ENCODE data around the gene SYTL2.

SYTL2 gene

DNA sequence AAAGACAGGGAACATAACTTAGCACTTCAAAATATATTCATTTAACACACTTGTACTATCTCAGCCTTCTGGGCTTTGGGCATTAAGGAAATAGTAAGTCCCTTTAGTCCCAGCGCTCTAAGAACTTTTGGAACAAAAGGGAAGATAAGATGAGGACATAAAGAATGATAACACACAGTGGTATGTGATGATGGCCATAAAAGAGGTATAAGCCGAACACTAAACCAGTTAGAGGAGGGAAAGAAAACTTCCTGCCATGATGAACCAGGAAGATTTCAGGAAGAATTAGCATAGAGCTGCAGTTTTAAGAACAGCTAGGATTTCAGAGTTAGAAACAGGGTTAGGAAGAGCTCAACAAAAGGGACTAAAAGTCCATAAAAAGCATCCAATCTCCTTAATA lies 11.8 kb downstream of the SYTL2 start:
- ChIA-PET CTCF (interaction anchor here (1.2 to 1.5 kb wide), 2 partner anchors 13 to 27 kb away, joined by 3 read pairs; no protein-coding TSS in a partner anchor), POLR2A (no interaction called here)
- no peak for DNase-seq
- H3K36me3 ChIP-seq (ENCODE audit: control insufficient read depth in 4 of 4, insufficient read depth in 4 of 4, low read length in 3 of 4) = no peaks in the 10 kb centered on the region
- WGBS (ENCODE audit: insufficient coverage) = 100% methylated on average over 1 of the region's 2 CpGs
- H3K4me1 ChIP-seq (ENCODE audit: control extremely low read depth in 1 of 4, control insufficient read depth in 4 of 4, insufficient read depth in 4 of 4, low read length in 3 of 4) = no peaks in the 10 kb centered on the region
- no peak overlapping the region for H3K27ac ChIP-seq (ENCODE audit: insufficient read depth in 1 of 2, low read depth in 1 of 2, low read length in 2 of 2, poor library complexity in 1 of 2, severe bottlenecking in 2 of 2)
- H3K27me3 ChIP-seq (replicated peaks in 2 of 5; ENCODE audit: control insufficient read depth in 4 of 5, insufficient read depth in 5 of 5, low read length in 4 of 5) = no peaks in the 10 kb centered on the region
- no peak overlapping the region for H3K4me3 ChIP-seq (ENCODE audit: control insufficient read depth in 1 of 7, extremely low read depth in 1 of 7, insufficient read depth in 4 of 7, low read depth in 2 of 7, low read length in 6 of 7)
- peaks cover 0 to 6% (median 0%) of the 10 kb centered on the region in 5 experiments for H3K9me3 ChIP-seq (ENCODE audit: control extremely low read depth in 1 of 5, control insufficient read depth in 4 of 5, insufficient read depth in 2 of 5, low read depth in 1 of 5, low read length in 4 of 5)

DNA sequence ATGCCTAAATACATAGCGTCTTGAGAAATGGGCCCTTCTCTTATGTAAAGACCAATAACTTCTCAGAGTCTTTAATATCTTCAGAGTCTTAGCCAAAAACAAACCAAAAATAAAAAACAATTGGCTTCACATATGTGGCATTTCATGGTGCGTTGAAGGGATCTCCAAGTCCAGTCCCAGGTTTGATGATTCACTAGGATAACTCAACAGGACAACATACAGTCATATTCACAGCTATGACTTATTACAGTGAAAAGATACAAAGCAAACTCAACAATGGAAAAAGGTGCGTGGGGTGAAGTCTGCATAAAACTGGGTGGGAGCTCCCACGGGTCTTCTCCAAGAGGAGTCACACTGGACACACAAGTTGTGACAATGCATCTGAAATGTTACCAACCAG lies 12.6 kb downstream of the SYTL2 start:
- POLR2A ChIA-PET = no interaction called here
- CTCF ChIA-PET = interaction anchor here (1.2 to 2.1 kb wide), 4 partner anchors 12 to 28 kb away, joined by 3 to 4 read pairs (median 4); no protein-coding TSS in a partner anchor
- Histone ChIP-seq H3K36me3 (ENCODE audit: control insufficient read depth in 4 of 4, insufficient read depth in 4 of 4, low read length in 3 of 4) (no peaks in the 10 kb centered on the region), H3K9me3 (ENCODE audit: control extremely low read depth in 1 of 5, control insufficient read depth in 4 of 5, insufficient read depth in 2 of 5, low read depth in 1 of 5, low read length in 4 of 5) (peaks cover 0 to 6% (median 0%) of the 10 kb centered on the region in 5 experiments), H3K27me3 (replicated peaks in 2 of 5; ENCODE audit: control insufficient read depth in 4 of 5, insufficient read depth in 5 of 5, low read length in 4 of 5) (no peaks in the 10 kb centered on the region), H3K27ac (ENCODE audit: insufficient read depth in 1 of 2, low read depth in 1 of 2, low read length in 2 of 2, poor library complexity in 1 of 2, severe bottlenecking in 2 of 2) (no peak overlapping the region), H3K4me3 (ENCODE audit: control insufficient read depth in 1 of 7, extremely low read depth in 1 of 7, insufficient read depth in 4 of 7, low read depth in 2 of 7, low read length in 6 of 7) (no peak overlapping the region), H3K4me1 (ENCODE audit: control extremely low read depth in 1 of 4, control insufficient read depth in 4 of 4, insufficient read depth in 4 of 4, low read length in 3 of 4) (no peaks in the 10 kb centered on the region)
- no peak for DNase-seq
- WGBS (ENCODE audit: insufficient coverage) = 85% methylated on average over 4 of the region's 4 CpGs

DNA sequence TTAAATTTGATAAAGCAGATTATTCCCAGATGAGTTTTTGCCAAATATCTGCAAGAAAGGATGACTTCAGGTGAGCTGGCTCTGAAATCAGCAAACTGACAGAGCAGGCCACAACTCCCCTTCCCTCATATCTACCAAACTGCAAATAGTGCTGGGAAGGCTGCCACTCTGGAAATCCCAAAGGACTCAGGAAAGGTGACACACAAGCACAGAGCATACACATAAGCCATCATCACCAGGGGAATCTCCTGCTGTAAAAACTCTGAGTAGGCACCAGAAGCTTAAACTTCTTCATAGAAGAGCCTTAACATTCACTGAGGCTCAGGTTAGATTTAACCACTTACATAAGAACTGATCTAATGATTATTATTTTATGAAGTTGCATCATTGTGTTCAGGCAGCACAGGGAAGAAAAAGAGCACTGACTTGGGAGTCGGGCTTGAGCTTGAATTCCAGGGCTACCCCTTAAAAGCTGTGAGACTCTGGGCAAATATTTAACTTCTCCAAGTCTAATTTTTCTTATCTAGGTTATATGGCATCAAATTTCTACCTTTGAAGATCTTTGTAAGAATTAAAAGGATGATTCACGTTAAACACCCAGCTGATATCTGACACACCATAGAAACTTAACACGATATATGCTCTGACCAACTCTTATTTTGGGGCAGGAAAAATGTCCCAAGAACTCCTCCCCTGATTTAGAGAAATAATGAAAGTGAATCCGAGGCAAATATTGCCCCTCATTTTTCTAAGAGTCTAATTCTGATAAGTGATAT lies 15.0 kb downstream of the SYTL2 start:
- Histone ChIP-seq H3K4me3 (ENCODE audit: control insufficient read depth in 1 of 7, extremely low read depth in 1 of 7, insufficient read depth in 4 of 7, low read depth in 2 of 7, low read length in 6 of 7) (no peak overlapping the region), H3K4me1 (ENCODE audit: control extremely low read depth in 1 of 4, control insufficient read depth in 4 of 4, insufficient read depth in 4 of 4, low read length in 3 of 4) (no peaks in the 10 kb centered on the region), H3K9me3 (ENCODE audit: control extremely low read depth in 1 of 5, control insufficient read depth in 4 of 5, insufficient read depth in 2 of 5, low read depth in 1 of 5, low read length in 4 of 5) (peaks cover 0 to 4% (median 0%) of the 10 kb centered on the region in 5 experiments), H3K27me3 (replicated peaks in 2 of 5; ENCODE audit: control insufficient read depth in 4 of 5, insufficient read depth in 5 of 5, low read length in 4 of 5) (no peaks in the 10 kb centered on the region), H3K27ac (ENCODE audit: insufficient read depth in 1 of 2, low read depth in 1 of 2, low read length in 2 of 2, poor library complexity in 1 of 2, severe bottlenecking in 2 of 2) (no peak overlapping the region), H3K36me3 (ENCODE audit: control insufficient read depth in 4 of 4, insufficient read depth in 4 of 4, low read length in 3 of 4) (no peaks in the 10 kb centered on the region)
- POLR2A ChIA-PET = interaction anchor here (0.5 kb wide), 1 partner anchor 55 kb away, joined by 3 read pairs; no protein-coding TSS in a partner anchor
- DNase-seq = no peak
- WGBS (ENCODE audit: insufficient coverage) = no CpG with 5 or more reads among the region's 4 CpGs
- CTCF ChIA-PET = interaction anchor here (1.4 kb wide), 1 partner anchor 103 kb away, joined by 4 read pairs; no protein-coding TSS in a partner anchor

DNA sequence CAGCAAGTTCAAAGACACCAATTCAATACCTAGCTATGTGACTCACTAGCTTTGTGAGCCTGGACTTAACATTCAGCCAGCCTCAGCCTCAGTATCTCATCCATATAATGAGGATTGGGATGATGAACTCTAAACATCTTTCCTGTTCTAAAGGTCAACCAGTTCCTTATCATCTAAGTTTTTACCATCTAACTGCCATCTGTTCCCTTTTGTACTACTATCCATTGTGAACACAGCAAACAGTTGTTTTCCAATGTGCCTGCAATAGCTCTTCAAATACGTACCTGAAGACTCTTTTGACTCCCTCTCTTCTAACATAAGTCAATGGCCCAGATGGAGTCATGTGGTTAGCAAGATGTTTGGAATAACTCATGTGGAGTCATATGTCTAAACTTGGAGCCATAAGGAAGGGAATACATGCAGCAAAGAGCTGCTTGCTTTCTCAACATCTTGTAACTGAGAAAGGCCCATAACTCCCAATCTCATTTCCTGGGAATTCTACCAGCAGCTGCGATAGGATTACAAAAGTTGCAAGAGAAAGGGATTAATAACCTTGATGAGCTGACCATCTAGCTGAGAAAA lies 19.4 kb downstream of the SYTL2 start:
- ChIA-PET CTCF (no interaction called here), POLR2A (no interaction called here)
- H3K4me1 ChIP-seq (ENCODE audit: control extremely low read depth in 1 of 4, control insufficient read depth in 4 of 4, insufficient read depth in 4 of 4, low read length in 3 of 4) = peaks cover 0 to 4% (median 0%) of the 10 kb centered on the region in 4 experiments
- DNase-seq = no peak
- no peak overlapping the region for H3K4me3 ChIP-seq (ENCODE audit: control insufficient read depth in 1 of 7, extremely low read depth in 1 of 7, insufficient read depth in 4 of 7, low read depth in 2 of 7, low read length in 6 of 7)
- WGBS (ENCODE audit: insufficient coverage) = no CpG with 5 or more reads among the region's 2 CpGs
- H3K36me3 ChIP-seq (ENCODE audit: control insufficient read depth in 4 of 4, insufficient read depth in 4 of 4, low read length in 3 of 4) = no peaks in the 10 kb centered on the region
- no peaks in the 10 kb centered on the region for H3K27me3 ChIP-seq (replicated peaks in 2 of 5; ENCODE audit: control insufficient read depth in 4 of 5, insufficient read depth in 5 of 5, low read length in 4 of 5)
- H3K27ac ChIP-seq (ENCODE audit: insufficient read depth in 1 of 2, low read depth in 1 of 2, low read length in 2 of 2, poor library complexity in 1 of 2, severe bottlenecking in 2 of 2) = no peak overlapping the region
- no peaks in the 10 kb centered on the region for H3K9me3 ChIP-seq (ENCODE audit: control extremely low read depth in 1 of 5, control insufficient read depth in 4 of 5, insufficient read depth in 2 of 5, low read depth in 1 of 5, low read length in 4 of 5)

DNA sequence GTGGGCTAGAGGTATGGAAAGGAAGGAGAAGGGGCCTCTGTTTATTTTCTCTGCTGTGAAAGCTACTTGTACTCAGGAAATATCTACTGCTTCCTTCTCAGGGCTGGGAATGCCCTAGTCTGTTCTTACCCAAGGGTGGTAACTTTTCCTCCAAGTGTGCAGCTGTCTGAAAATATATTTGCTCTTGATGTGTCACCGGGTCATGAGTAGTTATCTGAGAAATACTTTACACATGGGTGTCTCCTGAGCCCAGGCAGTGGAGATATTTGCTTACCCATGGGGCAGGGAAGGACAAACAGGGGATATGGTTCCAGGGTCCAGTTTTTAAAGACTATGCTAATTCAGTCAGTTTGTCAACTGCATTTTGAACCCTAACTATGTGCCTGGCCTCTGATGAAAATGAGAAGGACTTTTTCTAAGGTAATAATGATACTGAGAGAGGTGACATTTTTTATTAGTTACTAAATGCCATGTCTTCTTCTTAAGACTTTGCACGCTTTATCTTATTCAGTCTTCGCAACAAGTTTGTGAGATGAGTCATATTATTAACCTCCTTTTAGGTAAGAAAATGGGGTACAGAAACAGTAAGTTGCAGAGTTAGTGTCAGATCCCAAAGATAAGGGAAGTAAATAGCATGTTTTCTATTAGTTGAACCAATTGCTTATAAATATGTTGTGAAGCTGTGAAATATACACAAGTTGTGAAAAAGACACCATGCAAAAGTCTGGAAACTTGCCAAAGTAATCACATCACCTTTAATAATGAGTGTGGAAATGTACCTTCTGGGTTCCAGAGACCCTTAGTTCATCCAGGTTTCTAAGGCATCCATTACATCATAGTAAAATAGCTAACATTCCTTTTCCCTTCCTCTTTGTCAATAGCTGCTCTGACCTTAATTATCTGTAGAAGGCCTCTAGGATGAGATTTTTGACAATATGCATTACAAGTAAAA lies 22.9 kb downstream of the SYTL2 start:
- ChIA-PET CTCF (interaction anchor here (1.0 to 1.5 kb wide), 3 partner anchors 9 to 21 kb away, joined by 3 read pairs; no protein-coding TSS in a partner anchor), POLR2A (no interaction called here)
- DNase-seq = no peak
- Histone ChIP-seq H3K27me3 (replicated peaks in 2 of 5; ENCODE audit: control insufficient read depth in 4 of 5, insufficient read depth in 5 of 5, low read length in 4 of 5) (no peaks in the 10 kb centered on the region), H3K9me3 (ENCODE audit: control extremely low read depth in 1 of 5, control insufficient read depth in 4 of 5, insufficient read depth in 2 of 5, low read depth in 1 of 5, low read length in 4 of 5) (peaks cover 0 to 2% (median 0%) of the 10 kb centered on the region in 5 experiments), H3K36me3 (ENCODE audit: control insufficient read depth in 4 of 4, insufficient read depth in 4 of 4, low read length in 3 of 4) (no peaks in the 10 kb centered on the region), H3K27ac (ENCODE audit: insufficient read depth in 1 of 2, low read depth in 1 of 2, low read length in 2 of 2, poor library complexity in 1 of 2, severe bottlenecking in 2 of 2) (no peak overlapping the region), H3K4me1 (ENCODE audit: control extremely low read depth in 1 of 4, control insufficient read depth in 4 of 4, insufficient read depth in 4 of 4, low read length in 3 of 4) (peaks cover 0 to 10% (median 0%) of the 10 kb centered on the region in 4 experiments), H3K4me3 (ENCODE audit: control insufficient read depth in 1 of 7, extremely low read depth in 1 of 7, insufficient read depth in 4 of 7, low read depth in 2 of 7, low read length in 6 of 7) (no peak overlapping the region)
- 72% methylated on average over 3 of the region's 3 CpGs for WGBS (ENCODE audit: insufficient coverage)

DNA sequence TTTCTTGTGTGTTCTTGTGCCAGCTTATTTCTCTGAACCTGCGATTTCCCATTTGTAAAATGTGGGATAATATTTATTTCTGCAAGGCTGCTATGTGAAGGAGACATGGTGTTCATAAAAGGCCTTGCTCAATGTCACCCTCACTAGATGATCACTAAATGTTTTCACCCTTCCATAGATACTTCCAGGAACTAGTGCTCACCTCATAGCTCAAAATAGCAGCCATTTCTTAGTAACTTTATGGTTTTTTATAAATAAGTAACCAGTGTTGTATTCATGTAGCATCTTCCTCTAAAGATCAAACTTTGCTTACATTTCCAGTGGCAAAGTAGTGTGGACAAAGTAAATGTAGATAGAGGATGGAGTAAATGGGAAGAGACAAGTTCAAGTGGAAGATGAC lies 23.8 kb downstream of the SYTL2 start:
- no peak overlapping the region for H3K27ac ChIP-seq (ENCODE audit: insufficient read depth in 1 of 2, low read depth in 1 of 2, low read length in 2 of 2, poor library complexity in 1 of 2, severe bottlenecking in 2 of 2)

More for the DNA sequence above, 23.8 kb downstream of the SYTL2 start:
- no CpG with 5 or more reads among the region's 1 CpG for WGBS (ENCODE audit: insufficient coverage)
- no peaks in the 10 kb centered on the region for H3K36me3 ChIP-seq (ENCODE audit: control insufficient read depth in 4 of 4, insufficient read depth in 4 of 4, low read length in 3 of 4)
- CTCF ChIA-PET = interaction anchor here (1.2 kb wide), 1 partner anchor 15 kb away, joined by 3 read pairs; no protein-coding TSS in a partner anchor
- no peak overlapping the region for H3K4me3 ChIP-seq (ENCODE audit: control insufficient read depth in 1 of 7, extremely low read depth in 1 of 7, insufficient read depth in 4 of 7, low read depth in 2 of 7, low read length in 6 of 7)
- POLR2A ChIA-PET = no interaction called here
- H3K27me3 ChIP-seq (replicated peaks in 2 of 5; ENCODE audit: control insufficient read depth in 4 of 5, insufficient read depth in 5 of 5, low read length in 4 of 5) = no peaks in the 10 kb centered on the region
- peaks cover 0 to 2% (median 0%) of the 10 kb centered on the region in 5 experiments for H3K9me3 ChIP-seq (ENCODE audit: control extremely low read depth in 1 of 5, control insufficient read depth in 4 of 5, insufficient read depth in 2 of 5, low read depth in 1 of 5, low read length in 4 of 5)
- DNase-seq = no peak
- peaks cover 0 to 10% (median 0%) of the 10 kb centered on the region in 4 experiments for H3K4me1 ChIP-seq (ENCODE audit: control extremely low read depth in 1 of 4, control insufficient read depth in 4 of 4, insufficient read depth in 4 of 4, low read length in 3 of 4)

Measured in common myeloid progenitor, CD34-positive (primary cell).